Posterior vena cava (tissue), 2 donors: ENCODE measurements around the gene ANK2. TPM values are rescaled to one million over a fixed set of nuclear protein-coding genes. Genes with fewer than 3 reads are reported as not detected.
"Not testable (repeated sequence)": the region's sequence is repeated elsewhere in the genome, so short reads cannot be mapped to it uniquely, and the experiment has no call there.

Source experiments
- DNase-seq: peaks from one replicate; pipeline ENCODE4 v3.0.0-alpha.2; 2020; ENCODE audit warnings: low spot score
- intact Hi-C, 2 donors: fragments of 100-400 bp; cut with DNase I; formaldehyde crosslinking; loops; one replicate each; pipeline versions ENCODE4 v1.14.1 to v1.14.2; 2022 to 2023
- total RNA-seq, 2 donors: library from RNA; stranded (reverse); fragmentation: NEBNext Ultra II Directional; extraction: Animal tissue kit (Norgen Biotek cat#: 25700); gene quantifications; one replicate each; pipeline ENCODE4 v1.2.1, GENCODE V29; 2021
- donor health status: DM: yes; HTN: yes; CAD: no.
- donor health status: DM: yes; HTN: yes; CAD: no.

Gene ANK2
- total RNA-seq, 2 donors from 2014 or later = 161 to 163 TPM

DNA sequence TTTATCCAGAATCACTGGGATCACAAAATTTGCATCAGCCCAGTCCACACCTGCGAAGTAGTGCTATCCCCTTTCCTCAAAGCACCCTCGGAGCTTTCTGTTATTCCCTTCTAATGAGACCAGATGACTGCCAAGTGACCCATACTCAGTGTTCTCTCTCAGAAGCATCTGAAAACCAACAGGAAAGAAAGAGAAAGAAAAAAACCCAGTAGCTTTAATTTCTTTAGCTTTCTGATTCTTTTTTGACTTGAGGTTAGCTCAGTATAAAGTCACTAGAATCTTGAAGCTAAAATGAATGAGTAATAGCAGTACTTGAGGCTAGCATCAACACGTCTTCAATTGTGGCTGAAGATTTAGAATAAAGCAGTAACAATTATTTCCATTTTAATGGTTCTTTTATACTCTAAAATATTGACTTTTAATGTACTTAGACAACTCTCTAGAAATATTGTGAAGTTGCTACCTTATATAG is 124.4 kb downstream of the ANK2 start:
- intact Hi-C loops = no loop called here
- no peak for DNase-seq

DNA sequence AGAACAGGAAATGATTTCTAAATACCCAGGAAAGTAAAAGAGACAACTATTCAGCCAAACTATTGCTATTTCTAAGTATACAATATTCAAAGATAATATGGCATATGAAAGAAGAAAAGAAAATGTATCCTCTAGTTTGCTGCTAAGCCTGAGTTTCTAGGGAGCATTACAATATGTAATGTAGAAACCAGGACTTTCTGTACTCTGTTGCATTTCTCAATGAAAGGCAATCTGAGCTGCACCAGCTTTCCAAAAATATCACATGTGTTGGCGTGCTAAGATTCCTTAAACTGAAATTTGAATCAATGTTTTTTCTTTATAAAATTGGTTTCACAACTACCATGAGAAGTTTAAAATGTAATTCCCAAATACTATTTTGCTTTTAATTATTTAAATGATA is 129.6 kb downstream of the ANK2 start:
- intact Hi-C loops = no loop called here
- no peak for DNase-seq

DNA sequence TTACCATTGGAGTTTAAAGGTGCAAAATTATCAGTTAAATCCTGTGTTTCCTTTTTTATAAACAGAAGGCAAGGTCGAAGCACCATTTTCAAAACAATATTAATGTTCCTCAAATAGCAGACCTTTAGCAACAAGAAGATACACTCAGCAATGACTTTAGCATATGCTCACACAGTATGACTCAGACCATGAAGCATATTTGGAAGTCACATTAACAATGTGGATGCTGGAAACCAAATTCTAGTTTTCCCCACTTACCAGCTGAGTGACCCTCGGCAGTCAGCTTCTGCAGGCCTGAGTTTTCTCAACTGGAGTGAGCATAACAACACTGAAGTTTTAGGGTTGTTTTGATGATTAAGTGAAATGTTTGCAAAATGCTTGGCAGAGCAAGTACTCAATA is 130.5 kb downstream of the ANK2 start:
- no peak for DNase-seq
- intact Hi-C loops = no loop called here

DNA sequence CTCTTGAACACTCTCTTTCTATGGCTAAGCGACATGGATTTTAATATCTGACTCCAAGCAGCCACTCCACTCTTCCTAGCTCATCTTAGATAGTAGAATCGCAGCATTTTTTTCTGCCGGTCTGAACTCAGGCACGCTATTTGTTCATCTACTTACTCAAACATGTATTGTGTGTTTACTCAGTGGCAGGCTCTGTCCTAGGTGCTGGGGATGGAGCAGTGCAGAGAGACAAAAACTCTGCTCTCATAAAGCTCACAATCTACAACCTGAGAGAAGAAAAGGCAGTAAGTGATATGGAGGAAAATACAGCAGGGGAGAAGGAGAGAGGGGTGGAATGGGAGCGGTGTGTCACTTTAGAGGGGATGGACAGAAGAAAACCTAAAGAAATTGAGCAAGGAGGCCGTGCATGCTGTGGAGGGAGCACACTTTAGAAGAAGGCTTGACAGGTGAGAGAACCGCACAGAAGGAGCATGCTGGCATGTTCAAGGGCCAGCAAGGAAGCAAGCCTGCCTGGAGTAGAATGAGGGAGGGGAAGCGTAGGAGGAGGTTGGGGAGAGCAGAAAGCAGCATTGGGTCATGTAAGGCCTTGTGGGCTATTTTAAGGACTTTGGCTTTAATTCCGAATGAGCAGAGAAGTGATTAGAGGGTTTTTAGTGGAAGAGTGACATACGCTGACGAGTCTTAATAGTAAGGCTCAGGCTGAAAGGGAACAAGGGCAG is 132.0 kb downstream of the ANK2 start:
- no peak for DNase-seq
- intact Hi-C loops = no loop called here

DNA sequence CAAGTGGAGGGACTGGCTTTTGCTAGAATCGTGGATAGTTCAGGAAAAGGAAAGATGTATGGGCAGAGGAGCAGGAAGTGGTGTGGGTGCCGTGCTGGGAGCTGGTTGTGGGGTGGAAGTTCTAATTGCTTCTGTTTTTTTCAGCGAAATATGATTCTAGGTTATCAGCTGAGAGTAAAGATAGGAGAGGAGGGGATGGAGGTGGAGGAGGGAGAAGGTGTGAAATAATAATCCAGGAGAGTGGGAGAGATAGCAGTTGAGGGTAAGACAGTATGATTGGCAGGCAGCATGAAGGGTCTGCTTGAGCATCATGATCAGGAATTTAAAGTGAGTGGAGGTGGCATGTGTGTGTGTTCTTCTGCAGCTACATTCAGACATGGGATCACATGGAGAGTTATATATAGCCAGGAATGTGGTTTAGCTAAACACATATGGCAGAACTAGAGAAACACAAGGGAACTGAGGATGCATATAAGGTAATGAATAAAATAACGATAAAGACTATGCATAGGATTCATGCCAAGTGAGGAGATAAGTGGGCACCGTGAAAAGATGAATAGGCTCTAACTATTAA is 133.7 kb downstream of the ANK2 start:
- intact Hi-C loops = no loop called here
- DNase-seq = no peak

DNA sequence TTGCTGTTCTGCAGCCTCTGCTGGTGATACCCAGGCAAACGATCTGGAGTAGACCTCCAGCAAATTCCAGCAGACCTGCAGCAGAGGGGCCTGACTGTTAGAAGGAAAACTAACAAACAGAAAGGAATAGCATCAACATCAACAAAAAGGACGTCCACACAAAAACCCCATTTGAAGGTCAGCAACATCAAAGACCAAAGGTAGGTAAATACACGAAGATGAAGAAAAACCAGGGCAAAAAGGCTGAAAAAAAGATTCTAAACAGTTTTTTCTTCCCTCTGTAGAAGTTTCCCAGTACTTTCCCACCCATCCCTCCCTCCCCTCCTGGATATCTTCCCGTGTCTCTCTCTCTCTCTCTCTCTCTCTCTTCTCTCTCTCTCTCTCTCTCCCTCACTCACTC is 136.8 kb downstream of the ANK2 start:
- DNase-seq, intact Hi-C loops: not testable (repeated sequence)

DNA sequence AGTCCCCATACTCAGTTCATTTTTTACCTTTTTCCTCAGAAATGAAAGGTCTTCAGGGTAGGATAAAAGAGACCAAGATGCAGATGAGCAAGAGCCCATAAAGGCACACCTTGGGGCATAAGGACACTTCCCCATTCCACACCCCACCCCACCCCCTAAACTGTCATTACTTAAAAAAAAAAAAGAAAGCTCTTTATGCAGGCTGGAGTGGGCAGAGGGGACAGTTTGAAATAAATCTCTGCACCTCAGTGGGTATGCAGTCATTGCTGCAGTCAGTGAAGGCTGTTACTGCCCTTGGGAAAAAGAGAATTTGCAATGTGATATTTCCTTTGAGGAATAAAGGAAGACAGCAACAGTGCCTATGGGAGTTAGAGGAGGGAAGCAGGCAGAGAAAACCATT is 137.5 kb downstream of the ANK2 start:
- DNase-seq = no peak
- intact Hi-C loops = no loop called here

DNA sequence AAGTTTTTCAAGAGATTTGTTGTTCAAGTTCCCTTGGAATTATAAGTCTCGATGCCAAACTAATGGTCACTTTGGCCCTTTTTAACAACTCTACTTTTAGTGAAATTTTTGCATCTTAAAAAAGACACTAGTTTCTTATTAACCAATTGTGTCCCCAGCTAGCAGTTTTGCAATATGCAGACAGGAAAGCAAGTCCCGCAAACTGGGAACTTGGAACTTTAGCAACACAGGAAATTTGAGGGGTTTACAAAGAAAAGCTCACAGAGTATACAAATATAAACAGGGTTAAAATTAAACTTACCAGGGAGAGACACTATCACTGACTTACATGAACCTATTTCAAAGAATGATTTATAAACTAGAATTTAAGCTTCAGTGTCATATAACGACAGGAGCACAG is 137.9 kb downstream of the ANK2 start:
- DNase-seq = no peak
- intact Hi-C loops = no loop called here

DNA sequence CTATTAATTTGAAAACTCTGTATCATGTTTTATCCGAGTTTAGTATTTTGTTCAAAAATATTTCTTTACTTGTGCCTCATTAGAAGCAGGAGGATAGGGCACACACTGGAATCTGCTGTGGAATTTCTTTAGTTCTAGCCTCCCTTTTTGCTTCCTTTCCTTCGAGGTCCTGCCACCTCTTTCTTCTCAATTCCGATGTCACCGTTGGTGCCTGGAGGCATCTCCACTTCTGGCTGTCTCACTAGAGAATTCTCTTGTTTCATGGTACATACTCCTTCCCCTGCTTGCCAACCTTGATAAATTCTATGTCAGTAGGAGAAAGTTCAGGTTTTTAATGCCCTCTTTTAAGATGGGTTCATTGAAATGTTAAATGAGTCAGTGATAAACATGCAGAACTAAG is 140.1 kb downstream of the ANK2 start:
- intact Hi-C loops = no loop called here
- no peak for DNase-seq

DNA sequence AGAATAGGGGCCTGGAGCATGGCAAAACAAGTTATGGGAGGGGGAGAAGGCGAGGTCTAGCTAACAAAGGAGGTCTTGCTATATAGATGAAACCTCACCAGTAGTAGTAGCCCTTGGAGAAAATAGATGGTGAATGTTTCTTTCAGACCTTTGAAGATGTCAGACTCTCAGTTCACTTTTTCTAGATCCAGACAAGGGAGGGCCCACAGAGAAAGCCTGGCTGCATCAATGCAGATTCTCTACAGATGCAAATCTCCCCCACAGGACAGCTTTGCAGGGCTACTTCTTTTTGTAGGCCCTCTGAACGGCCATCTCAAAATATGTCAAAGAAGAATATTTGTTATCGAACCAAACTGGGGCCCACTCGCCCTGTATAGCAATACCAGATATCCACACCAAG is 159.7 kb downstream of the ANK2 start:
- intact Hi-C loops = no loop called here
- DNase-seq = no peak

DNA sequence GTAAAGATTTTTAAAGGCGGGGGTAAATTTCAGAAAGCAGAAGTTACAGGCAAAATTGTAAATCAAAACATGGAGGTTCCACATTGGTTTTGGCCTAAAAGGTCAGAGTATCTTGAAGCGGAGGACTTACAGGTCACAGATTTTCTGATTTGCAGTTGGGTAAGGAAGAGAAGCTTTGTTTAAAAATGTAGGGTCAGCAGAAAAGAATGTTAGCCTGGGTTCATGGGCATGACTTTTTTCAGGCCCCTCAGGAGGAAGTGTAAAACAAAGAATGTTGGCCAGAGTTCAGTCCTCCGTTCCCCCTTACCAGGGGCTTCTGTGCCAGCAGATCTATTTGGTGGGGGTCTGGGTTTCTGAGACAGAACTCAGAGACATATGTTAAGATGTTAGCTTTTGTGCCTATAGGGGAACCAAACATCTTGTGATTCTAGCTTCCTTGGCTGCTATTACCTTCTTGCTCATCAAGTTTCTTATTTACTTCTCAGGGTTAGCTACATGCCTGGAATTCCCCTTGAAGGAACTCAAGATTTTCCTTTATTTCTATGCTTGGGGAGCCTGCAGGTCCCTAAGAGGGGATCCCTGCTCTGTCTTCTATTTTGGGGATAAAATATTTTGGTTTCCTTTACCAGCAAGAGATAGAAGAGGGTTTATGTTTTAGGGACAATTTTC is 160.3 kb downstream of the ANK2 start:
- no peak for DNase-seq

DNA sequence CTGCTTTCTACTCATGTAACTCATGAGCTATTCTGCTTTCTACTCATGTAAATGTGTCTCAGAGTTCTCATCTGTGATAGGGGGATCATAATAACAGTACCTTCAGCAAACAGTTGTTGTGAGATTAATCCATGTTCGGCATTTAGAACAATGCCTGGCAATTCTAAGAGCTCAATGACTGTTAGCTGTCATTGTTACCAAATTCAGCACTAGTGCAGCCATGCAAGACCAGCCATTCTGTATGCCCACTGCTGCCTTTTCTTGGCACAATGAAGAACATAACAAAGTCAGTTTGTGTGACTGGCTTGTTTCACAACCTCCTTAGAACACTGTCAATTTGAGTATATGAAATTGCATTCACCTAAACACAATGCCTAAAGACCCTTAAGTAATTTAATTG is 163.2 kb downstream of the ANK2 start:
- intact Hi-C loops = loop anchor here in 1 of 2 donors (10.0 kb wide), 1 partner anchor 598 kb away; no protein-coding TSS in a partner anchor
- no peak for DNase-seq

More for the DNA sequence above, 160.3 kb downstream of the ANK2 start:
- intact Hi-C loops = loop anchor here in 1 of 2 donors (10.0 kb wide), 1 partner anchor 595 kb away; no protein-coding TSS in a partner anchor

DNA sequence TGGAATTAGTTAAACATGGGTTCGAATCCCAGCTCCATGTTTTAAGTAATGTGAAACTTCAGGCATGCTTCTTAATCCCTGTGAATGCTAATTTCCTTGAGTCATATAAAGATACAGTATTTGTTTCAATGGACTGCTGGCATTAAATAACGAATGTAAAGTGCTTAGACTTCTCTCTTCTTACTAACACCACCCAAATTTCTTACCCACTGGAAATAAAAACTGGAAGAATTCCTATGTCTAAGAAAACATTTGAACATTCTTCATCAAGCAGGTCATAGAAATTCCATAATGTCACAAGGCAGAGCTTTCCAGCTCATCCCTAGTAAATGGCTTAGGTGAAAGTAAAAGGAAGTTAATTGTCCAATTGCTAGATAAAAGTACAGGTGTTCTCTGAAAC is 172.5 kb downstream of the ANK2 start:
- intact Hi-C loops = no loop called here
- DNase-seq = no peak

DNA sequence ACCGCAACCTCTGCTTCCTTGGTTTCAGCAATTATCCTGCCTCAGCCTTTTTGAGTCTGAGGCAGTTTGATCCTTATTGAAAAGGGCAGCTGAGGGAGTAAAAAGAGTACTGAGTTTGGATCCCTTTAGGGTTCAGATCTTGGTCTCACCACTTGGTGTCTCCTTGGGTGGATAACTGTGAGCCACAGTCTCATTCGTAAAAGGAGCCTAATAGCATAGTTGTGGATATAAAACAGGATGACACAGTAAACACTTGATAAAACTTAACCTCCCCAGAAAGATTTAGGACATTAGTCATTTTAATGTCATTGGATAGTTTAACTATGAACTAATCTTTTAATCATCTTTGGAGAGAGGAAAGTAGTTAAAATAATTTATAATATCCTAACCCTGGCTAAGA is 173.0 kb downstream of the ANK2 start:
- DNase-seq = no peak
- intact Hi-C loops = no loop called here

DNA sequence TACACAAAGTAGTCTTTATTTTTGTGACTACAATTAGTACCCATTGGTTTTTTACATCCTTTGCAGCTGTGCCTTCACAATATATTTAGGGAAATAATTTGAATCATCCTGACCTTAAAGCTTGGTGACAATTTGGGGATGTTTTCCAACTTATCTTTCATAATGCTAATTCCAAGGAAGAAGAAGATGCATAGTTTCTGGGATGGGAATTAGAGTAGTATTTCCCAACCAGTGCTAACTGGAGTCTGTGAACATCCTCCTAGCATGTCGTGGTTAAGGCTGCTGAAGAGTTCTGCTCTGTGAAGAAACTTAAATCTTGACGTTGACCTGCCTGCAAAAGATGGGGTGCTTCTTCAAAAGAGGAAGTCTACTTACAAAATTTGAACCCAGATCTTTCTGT is 173.5 kb downstream of the ANK2 start:
- DNase-seq = no peak
- intact Hi-C loops = no loop called here

DNA sequence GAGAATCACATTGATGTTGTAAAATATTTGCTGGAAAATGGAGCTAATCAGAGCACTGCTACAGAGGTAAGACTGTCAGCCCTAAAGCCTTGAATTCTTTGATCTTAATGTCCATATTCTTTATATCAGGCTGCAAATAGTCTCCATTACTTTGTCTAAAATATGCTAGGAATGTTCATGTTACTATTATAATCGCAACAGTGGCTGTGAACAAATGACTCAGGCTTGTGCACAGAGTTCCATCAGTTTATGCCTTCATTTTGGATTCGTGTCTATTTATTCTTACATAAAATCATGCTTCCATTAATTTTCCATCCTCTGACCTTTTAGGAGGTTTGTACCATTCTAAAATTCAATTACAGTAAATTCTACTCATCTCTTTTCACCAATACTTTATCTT is 182.7 kb downstream of the ANK2 start:
- intact Hi-C loops = no loop called here
- no peak for DNase-seq

DNA sequence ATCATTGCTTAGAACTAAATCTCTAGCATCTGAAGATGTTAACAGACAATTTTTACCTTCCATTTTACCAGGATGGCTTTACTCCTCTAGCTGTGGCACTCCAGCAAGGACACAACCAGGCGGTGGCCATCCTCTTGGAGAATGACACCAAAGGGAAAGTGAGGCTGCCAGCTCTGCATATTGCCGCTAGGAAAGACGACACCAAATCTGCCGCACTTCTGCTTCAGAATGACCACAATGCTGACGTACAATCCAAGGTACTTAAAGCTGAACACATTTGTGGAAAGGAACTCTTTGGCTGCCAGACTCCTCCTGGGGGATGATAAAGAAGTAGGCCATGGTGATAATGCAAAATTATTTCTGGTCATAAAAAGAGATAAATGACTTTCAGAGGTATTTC is 187.5 kb downstream of the ANK2 start:
- intact Hi-C loops = no loop called here
- no peak for DNase-seq

DNA sequence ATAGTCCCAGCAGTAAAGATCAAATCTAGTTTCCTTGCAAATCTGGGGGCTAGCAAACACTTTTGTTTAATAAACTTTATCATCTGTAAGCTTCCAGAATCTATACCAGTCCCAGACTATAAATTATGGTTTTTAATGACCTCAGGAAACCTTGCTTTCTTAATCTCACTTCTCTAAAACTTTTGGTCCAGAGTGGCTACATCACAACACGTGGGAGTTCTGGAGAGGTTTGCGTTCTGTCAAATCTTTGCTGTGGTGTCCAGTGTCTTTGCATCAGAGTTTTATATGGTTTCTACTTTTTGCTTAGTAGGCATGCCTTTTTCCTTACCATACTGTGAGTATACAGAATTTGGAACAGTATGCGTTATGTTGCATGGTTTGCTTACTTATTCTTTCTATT is 193.9 kb downstream of the ANK2 start:
- intact Hi-C loops = no loop called here
- DNase-seq = no peak

DNA sequence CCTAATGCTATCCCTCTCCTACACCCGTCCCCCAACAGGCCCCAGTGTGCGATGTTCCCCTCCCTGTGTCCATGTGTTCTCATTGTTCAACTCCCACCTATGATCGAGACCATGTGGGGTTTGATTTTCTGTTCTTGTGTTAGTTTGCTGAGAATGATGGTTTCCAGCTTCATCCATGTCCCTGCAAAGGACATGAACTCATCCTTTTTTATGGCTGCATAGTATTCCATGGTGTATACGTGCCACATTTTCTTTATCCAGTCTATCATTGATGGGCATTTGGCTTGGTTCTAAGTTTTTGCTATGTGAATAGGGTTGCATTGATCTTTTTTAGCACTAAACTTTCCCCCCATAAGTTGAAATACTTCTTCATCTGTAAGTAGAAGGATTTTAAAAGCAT is 195.3 kb downstream of the ANK2 start:
- intact Hi-C loops, DNase-seq: not testable (repeated sequence)

DNA sequence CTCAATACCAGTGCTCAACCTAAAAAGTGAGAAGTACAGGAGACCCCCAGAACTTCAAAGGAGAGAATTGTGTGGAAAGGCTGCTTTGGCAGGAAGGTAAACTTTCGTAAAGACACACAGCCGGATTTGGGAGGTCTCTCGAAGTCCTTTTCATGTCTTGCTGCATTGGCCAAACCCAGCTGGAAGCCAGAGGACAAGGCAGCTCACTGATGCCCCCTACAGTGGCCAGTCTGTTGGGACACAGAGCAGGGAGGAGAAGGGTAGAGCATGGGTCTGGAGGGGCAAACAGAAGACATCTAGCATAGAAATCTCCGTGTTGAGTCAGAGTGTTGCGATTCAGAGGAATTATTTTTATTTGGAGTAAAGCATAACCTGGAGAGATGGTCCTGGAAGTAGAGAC is 198.9 kb downstream of the ANK2 start:
- DNase-seq = no peak
- intact Hi-C loops = no loop called here

DNA sequence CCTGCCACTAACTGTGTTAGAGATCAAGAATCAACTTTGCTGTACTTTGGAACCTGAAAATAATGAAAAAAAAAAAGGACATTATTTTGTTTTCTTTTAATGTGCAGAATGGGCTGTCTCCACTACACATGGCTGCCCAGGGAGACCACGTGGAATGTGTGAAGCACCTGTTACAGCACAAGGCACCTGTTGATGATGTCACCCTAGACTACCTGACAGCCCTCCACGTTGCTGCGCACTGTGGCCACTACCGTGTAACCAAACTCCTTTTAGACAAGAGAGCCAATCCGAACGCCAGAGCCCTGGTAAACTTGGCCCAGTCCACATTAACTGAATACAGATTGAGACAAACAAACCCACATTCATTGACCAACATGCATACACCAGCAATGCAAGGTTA is 206.2 kb downstream of the ANK2 start:
- no peak for DNase-seq
- intact Hi-C loops = no loop called here
